Keratinocyte (primary cell): ENCODE data around the gene CDRT4. TPM values are rescaled to one million over a fixed set of nuclear protein-coding genes. Genes with fewer than 3 reads are reported as not detected.
"Not testable (repeated sequence)": the region's sequence is repeated elsewhere in the genome, so short reads cannot be mapped to it uniquely, and the experiment has no call there.

Experiments used
- DNase-seq: peaks from one replicate; pipeline ENCODE4 v3.0.0-alpha.2; 2011; ENCODE audit warnings: low read depth, missing footprints, low spot score
- FAIRE-seq: peaks from 2 replicates; lab custom pipeline; 2011; peaks lifted over from hg19 to GRCh38; lab: Jason Lieb, UNC
- H2AFZ ChIP-seq: 2 replicates; pipeline ENCODE4 v1.6.0; 2012; ENCODE audit warnings: low read length, control low read depth, inconsistent platforms; ENCODE audit not compliant: control insufficient read depth
- H3K27ac ChIP-seq: 2 replicates; pipeline ENCODE4 v1.5.1; 2011; ENCODE audit warnings: low read length; ENCODE audit not compliant: control insufficient read depth, insufficient read depth
- H3K27me3 ChIP-seq: 3 replicates; pipeline ENCODE4 v1.6.0; 2011; ENCODE audit warnings: low read length; ENCODE audit not compliant: control insufficient read depth, insufficient read depth; ENCODE audit errors: extremely low read depth
- H3K36me3 ChIP-seq, 2 experiments: 2 replicates in 1 of 2; 3 replicates in 1 of 2; pipeline ENCODE4 v1.5.1; 2011; ENCODE audit warnings: low read length in 2 of 2, mild to moderate bottlenecking in 1 of 2; ENCODE audit not compliant: control insufficient read depth in 2 of 2, insufficient read depth in 2 of 2; ENCODE audit errors: extremely low read depth in 1 of 2
- H3K4me1 ChIP-seq: 3 replicates; pipeline ENCODE4 v1.5.1; 2011; ENCODE audit warnings: low read length; ENCODE audit not compliant: control insufficient read depth, insufficient read depth; ENCODE audit errors: extremely low read depth
- H3K4me2 ChIP-seq: 3 replicates; pipeline ENCODE4 v1.6.0; 2011; ENCODE audit warnings: low read depth, low read length; ENCODE audit not compliant: control insufficient read depth, insufficient read depth; ENCODE audit errors: extremely low read depth
- H3K4me3 ChIP-seq, 3 experiments: fragments of 200-600 bp in 1 of 3; sonication (generic) in 1 of 3; 2 replicates in 2 of 3; 3 replicates in 1 of 3; pipeline ENCODE4 v1.5.1; 2011 to 2016; ENCODE audit warnings: low read length in 3 of 3, mild to moderate bottlenecking in 3 of 3, control low read depth in 2 of 3, inconsistent platforms in 1 of 3, low read depth in 1 of 3, mixed read lengths in 1 of 3, mixed run types in 1 of 3, moderate library complexity in 1 of 3; ENCODE audit not compliant: control insufficient read depth in 2 of 3, insufficient read depth in 2 of 3; ENCODE audit errors: extremely low read depth in 1 of 3
- H3K79me2 ChIP-seq: 2 replicates; pipeline ENCODE4 v1.6.0; 2012; ENCODE audit warnings: low read length; ENCODE audit not compliant: control insufficient read depth, insufficient read depth
- H3K9ac ChIP-seq: 3 replicates; pipeline ENCODE4 v1.6.0; 2011; ENCODE audit warnings: low read length; ENCODE audit not compliant: control insufficient read depth, insufficient read depth; ENCODE audit errors: extremely low read depth
- H3K9me1 ChIP-seq: 3 replicates; pipeline ENCODE4 v1.6.0; 2011; ENCODE audit warnings: low read length; ENCODE audit not compliant: control insufficient read depth, insufficient read depth; ENCODE audit errors: extremely low read depth
- H3K9me3 ChIP-seq: 2 replicates; pipeline ENCODE4 v1.5.1; 2012; ENCODE audit warnings: low read depth, low read length; ENCODE audit not compliant: control insufficient read depth
- H4K20me1 ChIP-seq: 3 replicates; pipeline ENCODE4 v1.6.0; 2011; ENCODE audit warnings: low read length; ENCODE audit not compliant: control insufficient read depth, insufficient read depth; ENCODE audit errors: extremely low read depth
- CTCF ChIP-seq, 3 experiments: IDR thresholded peaks in 1 of 3; conservative IDR thresholded peaks in 1 of 3; optimal IDR thresholded peaks in 1 of 3; 2 replicates in 2 of 3; 3 replicates in 1 of 3; pipeline versions ENCODE3 to v1.5.1; 2011; ENCODE audit warnings: low read length in 3 of 3, mild to moderate bottlenecking in 3 of 3, moderate library complexity in 2 of 3, control low read depth in 1 of 3, inconsistent platforms in 1 of 3; ENCODE audit not compliant: insufficient read depth in 2 of 3; ENCODE audit errors: extremely low read depth in 1 of 3
- EZH2 ChIP-seq: IDR thresholded peaks from one replicate; pipeline ENCODE4 v1.6.1; 2012; ENCODE audit warnings: inconsistent platforms, mild to moderate bottlenecking, low read length, moderate library complexity
- dilution Hi-C: fragments of 300-500 bp; cut with MboI; formaldehyde crosslinking; loops from one replicate; pipeline ENCODE4 v1.7.0; 2020; ENCODE audit warnings: low sequenced_read_pairs; ENCODE audit not compliant: extremely low pct_ligation_motif_present
- polyA plus RNA-seq, 5 experiments: library from polyadenylated mRNA; depleted of rRNA in 3 of 5; stranded (reverse) in 3 of 5; stranded (forward) in 1 of 5; unstranded in 1 of 5; fragments of >200 nt; gene quantifications; 1 replicate in 1 of 5; 2 replicates in 3 of 5; 3 replicates in 1 of 5; pipeline versions ENCODE4 v1.2.1 to v1.2.3, GENCODE V29; 2011 to 2012; ENCODE audit warnings: missing spikeins in 2 of 5, low read depth in 1 of 5, low replicate concordance in 1 of 5

Gene CDRT4
- polyA plus RNA-seq, 1 donor (not counting 4 experiments of a cell fraction or from before 2014, with no cell fraction given): 0.93 TPM

GRCh38 chr17:15507896-15508295 lies 40.5 kb upstream of the CDRT4 start:
- Histone ChIP-seq H3K27me3 (no peaks in the 10 kb centered on the region), H3K9me3 (no peaks in the 10 kb centered on the region), H3K36me3 (no peaks in the 10 kb centered on the region), H4K20me1 (no peaks in the 10 kb centered on the region), H3K9ac (no peak overlapping the region), H3K9me1 (no peaks in the 10 kb centered on the region), H3K4me1 (peaks cover 4% of the 10 kb centered on the region), H3K4me2 (no peak overlapping the region), H3K4me3 (no peak overlapping the region), H3K79me2 (no peaks in the 10 kb centered on the region), H2AFZ (no peak overlapping the region), H3K27ac (no peak overlapping the region)
- FAIRE-seq (no peak), DNase-seq (no peak)
- TF ChIP-seq EZH2 (no peak), CTCF (optimal IDR thresholded peaks at IDR 0.05 in 1 of 3, IDR thresholded peaks at IDR 0.05 in 1 of 3, conservative IDR thresholded peaks at IDR 0.05 in 1 of 3; ENCODE audit: extremely low read depth in 1 of 3, insufficient read depth in 2 of 3, low read length in 3 of 3) (no peak)
- dilution Hi-C loops: no loop called here

DNA sequence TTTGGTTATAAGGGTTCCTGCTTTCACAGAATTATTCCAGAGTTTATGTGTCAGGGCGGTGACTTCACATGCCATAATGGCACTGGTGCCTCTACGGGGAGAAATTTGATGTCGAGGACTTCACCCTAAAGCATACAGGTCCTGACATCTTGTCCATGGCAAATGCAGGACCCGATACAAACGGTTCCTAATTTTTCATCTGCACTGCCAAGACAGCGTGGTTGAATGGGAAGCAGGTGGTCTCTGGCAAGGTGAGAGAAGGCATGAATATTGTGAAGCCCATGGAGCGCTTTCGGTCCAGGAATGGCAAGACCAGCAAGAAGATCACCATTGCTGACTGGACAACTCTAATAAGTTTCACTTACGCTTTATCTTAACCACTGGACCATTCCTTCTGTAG lies 39.6 kb upstream of the CDRT4 start:
- Histone ChIP-seq H2AFZ (no peak overlapping the region), H4K20me1 (no peaks in the 10 kb centered on the region), H3K79me2 (no peaks in the 10 kb centered on the region), H3K27ac (no peak overlapping the region), H3K4me2 (no peak overlapping the region), H3K27me3 (no peaks in the 10 kb centered on the region), H3K9me1 (no peaks in the 10 kb centered on the region), H3K9ac (no peak overlapping the region), H3K9me3 (no peaks in the 10 kb centered on the region), H3K4me3 (no peak overlapping the region), H3K4me1 (peaks cover 10% of the 10 kb centered on the region), H3K36me3 (no peaks in the 10 kb centered on the region)
- dilution Hi-C loops: no loop called here
- FAIRE-seq (no peak), DNase-seq (no peak)
- TF ChIP-seq EZH2: no peak
- TF ChIP-seq CTCF (optimal IDR thresholded peaks at IDR 0.05 in 1 of 3, IDR thresholded peaks at IDR 0.05 in 1 of 3, conservative IDR thresholded peaks at IDR 0.05 in 1 of 3; ENCODE audit: extremely low read depth in 1 of 3, insufficient read depth in 2 of 3, low read length in 3 of 3): no peak

DNA sequence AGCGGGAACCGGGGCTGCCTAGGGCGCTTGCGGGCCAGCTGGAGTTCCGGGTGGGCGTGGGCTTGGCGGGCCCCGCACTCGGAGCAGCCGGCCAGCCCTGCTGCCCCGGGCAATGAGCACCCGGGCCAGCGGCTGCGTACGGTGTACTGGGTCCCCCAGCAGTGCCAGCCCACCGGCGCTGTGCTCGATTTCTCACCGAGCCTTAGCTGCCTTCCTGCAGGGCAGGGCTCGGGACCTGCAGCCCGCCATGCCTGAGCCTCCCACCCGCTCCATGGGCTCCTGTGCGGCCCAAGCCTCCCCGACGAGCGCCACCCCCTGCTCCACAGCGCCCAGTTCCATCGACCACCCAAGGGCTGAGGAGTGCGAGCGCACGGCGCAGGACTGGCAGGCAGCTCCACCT lies 38.3 kb upstream of the CDRT4 start:
- H2AFZ ChIP-seq, H3K27me3 ChIP-seq, H3K4me2 ChIP-seq, H3K36me3 ChIP-seq, H3K9me3 ChIP-seq, H3K79me2 ChIP-seq, FAIRE-seq, H3K27ac ChIP-seq, H4K20me1 ChIP-seq, dilution Hi-C loops, H3K9ac ChIP-seq, H3K4me3 ChIP-seq, H3K9me1 ChIP-seq, DNase-seq: not testable (repeated sequence)
- H3K4me1 ChIP-seq: peaks cover 10% of the 10 kb centered on the region
